ENCODE results near the gene FILIP1L.

Gene FILIP1L

DNA sequence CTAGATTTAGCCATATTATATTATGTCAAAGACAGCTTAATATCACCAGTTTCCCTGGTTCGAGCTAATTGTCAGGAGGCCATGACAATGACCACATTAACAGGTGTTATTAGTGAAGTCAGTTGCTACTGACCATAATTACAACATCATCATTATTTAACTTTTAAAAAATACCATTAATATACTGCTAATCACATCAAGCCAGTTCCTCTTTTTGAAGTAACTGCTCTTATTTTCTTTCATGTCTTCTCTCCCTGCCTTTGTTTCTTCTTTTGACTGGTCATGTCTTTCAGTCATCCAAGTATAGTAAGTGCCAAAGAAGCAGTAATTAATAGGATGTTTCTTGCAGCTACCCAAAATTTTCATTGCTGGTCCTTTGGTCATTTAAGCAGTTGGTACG, 235.0 kb downstream of the FILIP1L start:
- no peak for TF ChIP-seq TOX (CRISPR knock-in tag; IDR thresholded peaks at IDR 0.05; ENCODE audit: borderline replicate concordance)
- TF ChIP-seq ESRRG (CRISPR knock-in tag; IDR thresholded peaks at IDR 0.05), result no peak
- no peak for TF ChIP-seq TSHZ2 (CRISPR knock-in tag; IDR thresholded peaks at IDR 0.05)
- TF ChIP-seq ZFP30 (CRISPR knock-in tag; IDR thresholded peaks at IDR 0.05), result no peak
- no peak for TF ChIP-seq BACH2 (CRISPR knock-in tag; IDR thresholded peaks at IDR 0.05; ENCODE audit: borderline replicate concordance)
- no peak for TF ChIP-seq ZNF565 (CRISPR knock-in tag; conservative IDR thresholded peaks at IDR 0.05; ENCODE audit: low read depth)
- TF ChIP-seq OSR1 (CRISPR knock-in tag; IDR thresholded peaks at IDR 0.05), result no peak
- no peak for TF ChIP-seq ISL1 (CRISPR knock-in tag; IDR thresholded peaks at IDR 0.05)
- TF ChIP-seq TCF4 (CRISPR knock-in tag; IDR thresholded peaks at IDR 0.05; ENCODE audit: borderline replicate concordance), result no peak

DNA sequence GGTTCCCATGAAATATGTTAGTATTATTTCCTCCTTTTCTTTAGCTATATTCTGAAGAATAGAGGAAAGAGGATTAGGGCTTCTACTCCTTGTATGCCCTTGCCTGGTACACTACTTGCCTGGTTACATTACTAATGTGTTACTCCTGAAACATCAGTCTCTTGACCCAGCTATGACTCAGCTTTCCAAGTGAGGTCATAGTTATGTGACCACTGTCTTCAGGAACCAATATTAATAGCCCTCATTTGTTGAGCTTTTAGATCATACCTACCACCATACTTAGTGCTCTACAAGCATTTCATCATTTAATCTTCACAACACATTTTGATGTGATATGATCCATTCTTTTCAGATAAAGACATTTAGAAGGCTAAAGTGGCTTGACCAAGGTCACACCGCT, 236.3 kb downstream of the FILIP1L start:
- TF ChIP-seq ESRRG (CRISPR knock-in tag; IDR thresholded peaks at IDR 0.05) (no peak), CSDC2 (CRISPR knock-in tag; IDR thresholded peaks at IDR 0.05) (no peak), BACH2 (CRISPR knock-in tag; IDR thresholded peaks at IDR 0.05; ENCODE audit: borderline replicate concordance) (no peak), ZFP3 (CRISPR knock-in tag; IDR thresholded peaks at IDR 0.05) (no peak), TOX (CRISPR knock-in tag; IDR thresholded peaks at IDR 0.05; ENCODE audit: borderline replicate concordance) (peak; percentile 26; the same call in 1 of the 2 replicates), ARNTL (CRISPR knock-in tag; IDR thresholded peaks at IDR 0.05; ENCODE audit: borderline replicate concordance, low read depth) (no peak), GLIS3 (CRISPR knock-in tag; IDR thresholded peaks at IDR 0.05) (no peak), ISL1 (CRISPR knock-in tag; IDR thresholded peaks at IDR 0.05) (peak; percentile 57; the same call in 1 of the 2 replicates), TCF4 (CRISPR knock-in tag; IDR thresholded peaks at IDR 0.05; ENCODE audit: borderline replicate concordance) (no peak)
- TF ChIP-seq, protein P1, sequence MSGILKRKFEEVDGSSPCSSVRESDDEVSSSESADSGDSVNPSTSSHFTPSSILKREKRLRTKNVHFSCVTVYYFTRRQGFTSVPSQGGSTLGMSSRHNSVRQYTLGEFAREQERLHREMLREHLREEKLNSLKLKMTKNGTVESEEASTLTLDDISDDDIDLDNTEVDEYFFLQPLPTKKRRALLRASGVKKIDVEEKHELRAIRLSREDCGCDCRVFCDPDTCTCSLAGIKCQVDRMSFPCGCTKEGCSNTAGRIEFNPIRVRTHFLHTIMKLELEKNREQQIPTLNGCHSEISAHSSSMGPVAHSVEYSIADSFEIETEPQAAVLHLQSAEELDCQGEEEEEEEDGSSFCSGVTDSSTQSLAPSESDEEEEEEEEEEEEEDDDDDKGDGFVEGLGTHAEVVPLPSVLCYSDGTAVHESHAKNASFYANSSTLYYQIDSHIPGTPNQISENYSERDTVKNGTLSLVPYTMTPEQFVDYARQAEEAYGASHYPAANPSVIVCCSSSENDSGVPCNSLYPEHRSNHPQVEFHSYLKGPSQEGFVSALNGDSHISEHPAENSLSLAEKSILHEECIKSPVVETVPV (CRISPR knock-in tag; IDR thresholded peaks at IDR 0.05), result no peak
- TF ChIP-seq, protein P2, sequence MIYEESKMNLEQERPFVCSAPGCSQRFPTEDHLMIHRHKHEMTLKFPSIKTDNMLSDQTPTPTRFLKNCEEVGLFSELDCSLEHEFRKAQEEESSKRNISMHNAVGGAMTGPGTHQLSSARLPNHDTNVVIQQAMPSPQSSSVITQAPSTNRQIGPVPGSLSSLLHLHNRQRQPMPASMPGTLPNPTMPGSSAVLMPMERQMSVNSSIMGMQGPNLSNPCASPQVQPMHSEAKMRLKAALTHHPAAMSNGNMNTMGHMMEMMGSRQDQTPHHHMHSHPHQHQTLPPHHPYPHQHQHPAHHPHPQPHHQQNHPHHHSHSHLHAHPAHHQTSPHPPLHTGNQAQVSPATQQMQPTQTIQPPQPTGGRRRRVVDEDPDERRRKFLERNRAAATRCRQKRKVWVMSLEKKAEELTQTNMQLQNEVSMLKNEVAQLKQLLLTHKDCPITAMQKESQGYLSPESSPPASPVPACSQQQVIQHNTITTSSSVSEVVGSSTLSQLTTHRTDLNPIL (CRISPR knock-in tag; IDR thresholded peaks at IDR 0.05; ENCODE audit: low read depth), result peak; percentile 35; the same call in 1 of the 2 replicates
- ATAC-seq, result peak; percentile 57

More for the DNA sequence above, 235.0 kb downstream of the FILIP1L start:
- ATAC-seq, result no peak

DNA sequence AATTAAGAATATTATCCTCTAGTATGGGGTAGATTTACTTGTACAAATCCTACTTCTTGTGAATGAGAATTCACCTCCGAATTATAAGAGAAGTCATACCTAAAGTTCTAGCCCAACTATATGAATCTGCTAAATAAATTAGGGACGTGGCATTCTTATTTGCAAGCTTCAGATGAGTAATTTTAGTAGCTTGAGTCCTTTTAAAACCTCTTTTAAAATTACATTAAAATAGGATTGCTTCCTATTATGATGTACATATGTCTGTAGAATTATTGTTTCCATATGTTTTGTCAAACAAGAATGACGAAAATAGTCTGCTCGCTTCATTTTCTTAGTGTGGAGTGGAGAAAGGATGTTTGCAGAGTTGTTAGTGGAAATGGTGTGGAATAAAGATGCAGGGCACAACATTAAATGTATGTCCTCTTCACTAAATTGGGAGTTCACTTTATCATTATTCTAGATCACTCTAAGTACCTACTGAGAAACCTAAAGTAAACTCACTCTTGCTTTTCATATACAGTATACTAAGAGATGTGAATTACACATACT, 237.2 kb downstream of the FILIP1L start:
- no peak for TF ChIP-seq ZNF8 (CRISPR knock-in tag; IDR thresholded peaks at IDR 0.05)
- TF ChIP-seq ISL1 (CRISPR knock-in tag; IDR thresholded peaks at IDR 0.05), result 0 out of 2 replicates have a peak, but pooled peaks have one; percentile 6
- no peak for TF ChIP-seq ZFP3 (CRISPR knock-in tag; IDR thresholded peaks at IDR 0.05)
- ATAC-seq, result no peak

- ATAC-seq, result peak; percentile 88
- TF ChIP-seq, protein P3, sequence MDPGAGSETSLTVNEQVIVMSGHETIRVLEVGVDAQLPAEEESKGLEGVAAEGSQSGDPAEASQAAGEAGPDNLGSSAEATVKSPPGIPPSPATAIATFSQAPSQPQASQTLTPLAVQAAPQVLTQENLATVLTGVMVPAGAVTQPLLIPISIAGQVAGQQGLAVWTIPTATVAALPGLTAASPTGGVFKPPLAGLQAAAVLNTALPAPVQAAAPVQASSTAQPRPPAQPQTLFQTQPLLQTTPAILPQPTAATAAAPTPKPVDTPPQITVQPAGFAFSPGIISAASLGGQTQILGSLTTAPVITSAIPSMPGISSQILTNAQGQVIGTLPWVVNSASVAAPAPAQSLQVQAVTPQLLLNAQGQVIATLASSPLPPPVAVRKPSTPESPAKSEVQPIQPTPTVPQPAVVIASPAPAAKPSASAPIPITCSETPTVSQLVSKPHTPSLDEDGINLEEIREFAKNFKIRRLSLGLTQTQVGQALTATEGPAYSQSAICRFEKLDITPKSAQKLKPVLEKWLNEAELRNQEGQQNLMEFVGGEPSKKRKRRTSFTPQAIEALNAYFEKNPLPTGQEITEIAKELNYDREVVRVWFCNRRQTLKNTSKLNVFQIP (CRISPR knock-in tag; IDR thresholded peaks at IDR 0.05; ENCODE audit: borderline replicate concordance, low read depth), result no peak
- TF ChIP-seq ISL1 (CRISPR knock-in tag; IDR thresholded peaks at IDR 0.05) (0 out of 2 replicates have a peak, but pooled peaks have one; percentile 4), TSHZ2 (CRISPR knock-in tag; IDR thresholded peaks at IDR 0.05) (no peak), TOX (CRISPR knock-in tag; IDR thresholded peaks at IDR 0.05; ENCODE audit: borderline replicate concordance) (no peak), SNAI2 (CRISPR knock-in tag; IDR thresholded peaks at IDR 0.05) (no peak), ZNF70 (CRISPR knock-in tag; IDR thresholded peaks at IDR 0.05) (no peak), ZNF8 (CRISPR knock-in tag; IDR thresholded peaks at IDR 0.05) (no peak), ESRRG (CRISPR knock-in tag; IDR thresholded peaks at IDR 0.05) (no peak), GLIS3 (CRISPR knock-in tag; IDR thresholded peaks at IDR 0.05) (no peak), PPARA (CRISPR knock-in tag; IDR thresholded peaks at IDR 0.05; ENCODE audit: borderline replicate concordance) (no peak), ZFP3 (CRISPR knock-in tag; IDR thresholded peaks at IDR 0.05) (no peak), CSDC2 (CRISPR knock-in tag; IDR thresholded peaks at IDR 0.05) (no peak)
- TF ChIP-seq, protein P1 (CRISPR knock-in tag; IDR thresholded peaks at IDR 0.05), result no peak
Measured at GRCh38 chr3:99875929-99876841, 238.1 kb downstream of the FILIP1L start.
